ENCODE data around the gene BANP.
"Not testable (repeated sequence)": the region's sequence is repeated elsewhere in the genome, so short reads cannot be mapped to it uniquely, and the experiment has no call there.

Gene BANP

GRCh38 chr16:87933140-87933495 lies 18.1 kb upstream of the BANP start:
- DNase-seq (ENCODE audit: low read depth in 1 of 2, low spot score in 1 of 2): no peak
- in situ Hi-C loops (cut with HindIII; ENCODE audit: low pct_unique_long_range_greater_than_20kb, low sequenced_read_pairs): no loop called here
- no peak for TF ChIP-seq JUND (IDR thresholded peaks at IDR 0.05; ENCODE audit: low read depth)

DNA sequence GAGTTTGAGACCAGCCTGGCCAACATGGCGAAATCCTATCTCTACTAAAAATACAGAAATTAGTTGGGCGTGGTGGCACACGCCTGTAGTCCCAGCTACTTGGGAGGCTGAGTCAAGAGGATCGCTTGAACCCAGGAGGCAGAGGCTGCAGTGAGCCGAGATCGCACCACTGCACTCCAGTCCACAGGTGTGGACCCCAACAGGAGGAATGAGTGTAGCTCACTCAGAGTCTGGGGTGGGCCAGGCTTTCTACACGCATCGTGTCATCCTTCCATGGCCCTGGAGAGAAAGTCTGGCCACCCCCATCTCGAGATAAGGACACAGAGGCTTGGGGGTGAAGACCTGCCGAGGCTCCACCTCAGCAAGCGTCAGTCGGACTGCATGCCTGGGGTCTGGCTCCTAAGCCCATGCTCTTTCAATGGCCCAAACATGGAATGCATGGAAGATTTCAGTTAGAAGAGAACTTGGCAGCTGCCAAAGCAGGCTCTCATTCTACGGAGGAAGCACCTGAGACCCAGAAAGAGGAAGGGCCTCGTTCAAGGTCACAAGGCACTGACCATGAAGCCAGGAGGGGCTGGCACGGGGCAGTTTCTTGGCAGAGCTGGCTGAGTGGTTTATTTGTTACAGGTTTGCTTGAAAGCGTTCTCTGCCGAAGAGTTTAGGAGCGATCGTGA lies 16.3 kb upstream of the BANP start:
- in situ Hi-C loops (cut with HindIII; ENCODE audit: low pct_unique_long_range_greater_than_20kb, low sequenced_read_pairs); DNase-seq (ENCODE audit: low read depth in 1 of 2, low spot score in 1 of 2): not testable (repeated sequence)

DNA sequence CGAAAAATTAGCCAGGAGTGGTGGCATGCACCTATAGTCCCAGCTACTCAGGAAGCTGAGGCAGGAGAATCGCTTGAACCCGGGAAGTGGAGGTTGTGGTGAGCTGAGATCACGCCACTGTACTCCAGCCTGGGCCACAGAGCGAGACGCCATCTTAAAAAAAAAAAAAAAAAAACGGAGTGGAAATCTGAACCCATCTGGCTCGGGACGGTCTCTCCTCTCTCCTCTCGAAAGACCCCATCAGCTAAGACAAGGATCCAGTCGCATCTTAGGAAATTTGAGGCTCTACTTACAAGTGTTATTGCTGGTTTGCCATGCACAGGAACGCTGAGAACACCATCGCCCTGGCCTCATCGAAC lies 15.2 kb upstream of the BANP start:
- DNase-seq (ENCODE audit: low read depth in 1 of 2, low spot score in 1 of 2); in situ Hi-C loops (cut with HindIII; ENCODE audit: low pct_unique_long_range_greater_than_20kb, low sequenced_read_pairs): not testable (repeated sequence)

DNA sequence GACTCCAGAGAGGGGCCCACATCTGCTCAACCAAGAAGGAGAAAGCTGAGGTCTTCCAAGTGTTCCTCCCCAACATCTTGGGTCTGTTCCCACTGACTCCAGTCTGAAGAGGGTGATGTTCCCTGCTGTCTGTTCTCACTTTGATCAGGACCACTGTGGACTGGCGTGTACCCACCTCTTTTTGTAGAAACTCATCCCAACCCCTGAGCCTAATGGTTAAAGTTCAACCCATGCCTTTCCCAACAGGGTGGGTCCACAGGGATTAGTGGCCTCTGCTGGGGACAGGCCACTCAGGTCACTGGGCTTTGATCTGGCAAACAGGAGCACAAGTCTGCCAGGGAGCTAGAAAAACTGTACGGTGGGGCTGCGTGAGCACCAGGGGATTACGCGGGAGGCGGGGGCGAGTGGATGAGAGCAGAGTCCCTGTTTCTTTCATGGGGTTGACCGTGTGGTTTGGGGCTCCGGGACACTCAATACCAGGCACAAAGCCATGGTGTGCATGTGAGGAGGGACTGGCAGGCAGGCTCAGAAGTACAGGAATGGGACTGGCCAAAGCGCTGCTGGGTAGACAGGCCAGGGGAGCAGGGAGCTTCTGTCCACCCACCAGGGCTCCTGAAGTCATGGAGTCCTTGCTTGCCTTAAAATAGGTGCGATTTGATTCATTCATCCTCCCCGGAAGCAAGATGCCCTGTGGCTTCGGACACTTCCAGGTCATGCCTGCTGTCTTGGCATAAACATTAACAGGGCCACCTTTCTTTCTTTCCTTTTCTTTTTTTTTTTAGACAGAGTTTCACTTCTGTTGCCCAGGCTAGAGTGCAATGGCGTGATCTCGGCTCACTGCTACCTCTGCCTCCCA lies 14.6 kb upstream of the BANP start, which contains the start of gene CA5A:
Gene CA5A (minus strand): TSS at position 155 of the 856 bp plus-strand sequence. CDS start 79 bp downstream, at position 76.
- in situ Hi-C loops (cut with HindIII; ENCODE audit: low pct_unique_long_range_greater_than_20kb, low sequenced_read_pairs): no loop called here
- no peak for DNase-seq (ENCODE audit: low read depth in 1 of 2, low spot score in 1 of 2)

DNA sequence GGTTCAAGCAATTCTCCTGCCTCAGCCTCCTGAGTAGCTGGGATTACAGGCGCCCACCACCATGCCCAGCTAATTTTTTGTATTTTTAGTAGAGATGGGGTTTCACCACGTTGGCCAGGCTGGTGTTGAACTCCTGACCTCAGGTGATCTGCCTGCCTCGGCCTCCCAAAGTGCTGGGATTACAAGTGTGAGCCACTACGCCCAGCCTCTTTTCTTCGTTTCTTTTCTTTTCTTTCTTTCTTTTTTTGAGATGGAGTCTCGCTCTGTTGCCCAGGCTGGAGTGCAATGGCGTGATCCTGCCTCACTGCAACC lies 14.0 kb upstream of the BANP start:
- in situ Hi-C loops (cut with HindIII; ENCODE audit: low pct_unique_long_range_greater_than_20kb, low sequenced_read_pairs); DNase-seq (ENCODE audit: low read depth in 1 of 2, low spot score in 1 of 2): not testable (repeated sequence)

More for the DNA sequence above, 14.6 kb upstream of the BANP start, which contains the start of gene CA5A:
- TF ChIP-seq JUND (IDR thresholded peaks at IDR 0.05; ENCODE audit: low read depth): no peak

DNA sequence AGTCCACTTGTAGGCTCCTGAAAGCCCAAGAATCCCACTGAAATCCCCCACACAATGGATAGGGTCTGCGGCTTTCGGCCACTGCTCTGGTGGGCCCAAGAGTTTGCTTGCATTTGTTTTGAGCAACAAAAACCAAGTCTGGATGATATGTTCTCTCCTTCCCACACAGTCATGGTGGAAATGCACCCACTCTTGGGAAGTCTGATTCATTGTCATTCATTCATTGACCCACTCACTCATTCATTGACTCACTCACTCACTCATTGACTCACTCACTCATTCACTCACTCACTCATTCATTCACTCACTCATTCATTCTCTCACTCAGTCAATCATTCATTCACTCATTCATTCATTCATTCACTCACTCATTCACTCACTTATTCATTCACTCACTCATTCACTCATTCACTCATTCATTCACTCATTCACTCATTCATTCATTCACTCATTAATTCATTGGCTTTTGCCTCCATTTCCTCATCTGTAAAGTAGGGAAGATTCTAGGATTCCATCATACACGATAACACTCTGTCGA lies 12.8 kb upstream of the BANP start:
- in situ Hi-C loops (cut with HindIII; ENCODE audit: low pct_unique_long_range_greater_than_20kb, low sequenced_read_pairs): no loop called here
- DNase-seq (ENCODE audit: low read depth in 1 of 2, low spot score in 1 of 2): no peak

DNA sequence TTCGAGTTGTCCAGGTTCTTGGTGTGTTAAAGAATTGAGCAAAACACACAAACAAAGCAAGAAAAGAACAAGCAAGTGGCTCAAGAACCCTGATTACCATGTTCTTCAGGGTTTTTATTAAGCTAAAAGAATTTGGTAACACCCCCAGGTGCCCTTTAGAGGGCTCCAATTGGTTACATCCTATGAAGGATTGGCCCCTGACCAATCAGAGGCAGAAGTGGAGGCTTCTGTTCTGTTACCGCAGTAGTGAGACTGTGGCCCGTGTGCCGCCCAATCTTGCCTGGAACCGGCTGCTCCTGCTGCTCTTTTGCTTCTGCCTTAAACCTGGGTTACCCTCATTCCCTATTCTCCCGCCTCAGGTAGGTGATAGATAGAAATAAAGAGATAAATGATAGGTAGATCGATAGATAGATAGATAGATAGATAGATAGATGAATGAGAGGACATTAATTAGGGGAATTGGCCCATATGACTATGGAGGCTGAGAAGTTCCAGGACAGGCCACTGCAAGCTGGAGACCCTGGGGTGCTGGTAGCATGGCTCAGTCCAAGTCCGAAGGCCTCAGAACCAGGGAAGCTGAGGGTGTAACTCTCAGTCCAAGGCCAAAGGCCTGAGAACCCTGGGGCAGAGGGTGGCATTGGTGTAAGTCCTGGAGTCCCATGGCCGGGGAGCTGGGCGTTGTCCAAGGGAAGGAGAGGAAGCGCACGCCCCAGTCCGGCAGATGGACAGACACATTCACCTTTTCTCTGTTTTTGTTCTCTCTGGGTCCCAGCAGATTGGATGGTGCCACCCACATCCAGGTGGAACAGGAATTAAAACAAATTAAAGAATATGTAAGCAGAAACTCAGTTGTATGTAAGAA lies 11.4 kb upstream of the BANP start:
- peak in 1 of 2 experiments; percentile 45 for DNase-seq (ENCODE audit: low read depth in 1 of 2, low spot score in 1 of 2)
- in situ Hi-C loops (cut with HindIII; ENCODE audit: low pct_unique_long_range_greater_than_20kb, low sequenced_read_pairs): no loop called here
- TF ChIP-seq JUND (IDR thresholded peaks at IDR 0.05; ENCODE audit: low read depth): no peak

More for the DNA sequence above, 12.8 kb upstream of the BANP start:
- no peak for TF ChIP-seq JUND (IDR thresholded peaks at IDR 0.05; ENCODE audit: low read depth)

GRCh38 chr16:87942680-87943079 lies 8.6 kb upstream of the BANP start:
- TF ChIP-seq JUND (IDR thresholded peaks at IDR 0.05; ENCODE audit: low read depth): no peak
- no peak for DNase-seq (ENCODE audit: low read depth in 1 of 2, low spot score in 1 of 2)
- in situ Hi-C loops (cut with HindIII; ENCODE audit: low pct_unique_long_range_greater_than_20kb, low sequenced_read_pairs): no loop called here

DNA sequence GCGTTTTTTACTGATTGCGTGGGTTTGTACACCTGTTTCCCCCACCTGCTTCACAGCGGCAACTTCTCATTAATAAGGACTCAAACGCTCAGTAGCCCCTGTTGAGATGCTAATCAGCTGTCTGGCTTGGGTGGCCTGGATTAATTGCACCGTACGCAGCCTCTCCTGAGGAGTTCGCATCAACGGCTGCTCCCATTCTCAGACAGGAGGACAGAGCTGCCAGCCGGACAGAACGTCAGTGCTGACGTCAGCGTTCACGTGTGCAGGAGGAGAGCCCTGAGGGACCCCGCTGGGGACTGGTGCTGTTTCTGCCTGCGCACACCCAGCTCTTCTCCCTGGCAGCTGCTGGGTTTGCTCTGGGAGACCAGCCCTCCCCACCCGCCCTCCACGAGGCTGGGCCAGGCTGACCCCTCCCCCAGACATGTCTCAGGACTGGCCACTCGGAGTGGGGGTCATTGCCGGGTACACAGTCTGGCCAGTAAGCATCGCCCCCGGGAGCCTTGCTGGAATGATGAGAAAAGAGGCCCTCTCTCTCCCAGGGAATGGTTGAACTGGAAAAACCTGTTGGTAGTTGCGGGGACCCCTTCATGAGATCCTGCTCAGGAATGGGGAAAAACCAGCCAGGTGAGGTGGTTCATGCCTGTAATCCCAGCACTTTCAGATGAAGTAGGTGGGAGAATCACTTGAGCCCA lies 5.7 kb upstream of the BANP start:
- TF ChIP-seq JUND (IDR thresholded peaks at IDR 0.05; ENCODE audit: low read depth): no peak
- in situ Hi-C loops (cut with HindIII; ENCODE audit: low pct_unique_long_range_greater_than_20kb, low sequenced_read_pairs): no loop called here
- peak; percentile 90 to 99 for DNase-seq (ENCODE audit: low read depth in 1 of 2, low spot score in 1 of 2)

GRCh38 chr16:87946596-87947347 lies 4.5 kb upstream of the BANP start:
- in situ Hi-C loops (cut with HindIII; ENCODE audit: low pct_unique_long_range_greater_than_20kb, low sequenced_read_pairs): no loop called here
- no peak for TF ChIP-seq JUND (IDR thresholded peaks at IDR 0.05; ENCODE audit: low read depth)
- DNase-seq (ENCODE audit: low read depth in 1 of 2, low spot score in 1 of 2): no peak

- in situ Hi-C loops (cut with HindIII; ENCODE audit: low pct_unique_long_range_greater_than_20kb, low sequenced_read_pairs): no loop called here
- TF ChIP-seq JUND (IDR thresholded peaks at IDR 0.05; ENCODE audit: low read depth): no peak
- no peak for DNase-seq (ENCODE audit: low read depth in 1 of 2, low spot score in 1 of 2)
Observed at GRCh38 chr16:87947356-87948118, 3.7 kb upstream of the BANP start.
